ENCODE results near the gene SLC22A23. TPM values are rescaled to one million over a fixed set of nuclear protein-coding genes. Genes with fewer than 3 reads are reported as not detected.

SLC22A23 gene
- total and polyA plus RNA-seq, 2 donors (not counting 1 experiment from before 2014, with no cell fraction given) = 0.18 to 1.4 TPM

- ATAC-seq (ENCODE audit: low read depth) = peak; percentile 35
- H3K4me2 ChIP-seq (replicated peaks; ENCODE audit: low read depth, low read length, poor library complexity, severe bottlenecking) = peak overlapping the region; percentile 96
- no peaks in the 10 kb centered on the region for H3K79me2 ChIP-seq (ENCODE audit: control insufficient read depth, insufficient read depth, low read length)
- H3K9ac ChIP-seq (ENCODE audit: low read length) = peak overlapping the region; percentile 65
- peaks cover 58 to 59% of the 10 kb centered on the region in 2 donors for H3K4me1 ChIP-seq (ENCODE audit: control insufficient read depth in 2 of 2, insufficient read depth in 2 of 2, low read length in 2 of 2)
- peaks cover 71% of the 10 kb centered on the region for H3K27me3 Mint-ChIP-seq
- peak; percentile 70 for DNase-seq
- H3K4me1 Mint-ChIP-seq = peaks cover 53% of the 10 kb centered on the region
- no peaks in the 10 kb centered on the region for H3K36me3 ChIP-seq (replicated peaks in 1 of 2; ENCODE audit: control extremely low read depth in 1 of 2, control insufficient read depth in 1 of 2, extremely low read depth in 1 of 2, insufficient read depth in 2 of 2, low read length in 1 of 2)
- peaks cover 0 to 37% (median 0%) of the 10 kb centered on the region in 3 donors for H3K9me3 ChIP-seq (ENCODE audit: control extremely low read depth in 1 of 3, control insufficient read depth in 2 of 3, insufficient read depth in 1 of 3, low read length in 2 of 3)
- ChIA-PET POLR2A (interaction anchor here (0.5 kb wide), 1 partner anchor 66 kb away, joined by 4 read pairs; no protein-coding TSS in a partner anchor), CTCF (interaction anchor here (2.7 kb wide), 1 partner anchor 65 kb away, joined by 11 read pairs; no protein-coding TSS in a partner anchor)
- H2AFZ ChIP-seq (ENCODE audit: insufficient read depth, low read depth, low read length, poor library complexity, severe bottlenecking) = peak overlapping the region; percentile 69
- no peaks in the 10 kb centered on the region for H4K20me1 ChIP-seq (ENCODE audit: control insufficient read depth, insufficient read depth, low read length, poor library complexity, severe bottlenecking)
- peak overlapping the region in 4 of 5 experiments; percentile 24 to 58 (median 44) for H3K4me3 ChIP-seq (ENCODE audit: control extremely low read depth in 1 of 5, extremely low read depth in 1 of 5, insufficient read depth in 1 of 5, low read depth in 2 of 5, low read length in 4 of 5)
- no peak for TF ChIP-seq EZH2 (IDR thresholded peaks at IDR 0.05; ENCODE audit: borderline replicate concordance, insufficient read depth, low read depth, low read length, poor library complexity, severe bottlenecking)
- H3K27ac Mint-ChIP-seq = no peak overlapping the region
- H3K27ac ChIP-seq (ENCODE audit: low read length in 2 of 2) = no peak overlapping the region
- H3K4me3 Mint-ChIP-seq = peak overlapping the region; percentile 95
- H3K9me3 Mint-ChIP-seq (ENCODE audit: insufficient read depth) = no peaks in the 10 kb centered on the region
- 1% methylated on average over 36 of the region's 38 CpGs for WGBS (ENCODE audit: insufficient coverage)
- H3K27me3 ChIP-seq (replicated peaks in 1 of 4; ENCODE audit: control extremely low read depth in 1 of 4, control insufficient read depth in 3 of 4, insufficient read depth in 4 of 4, low read length in 3 of 4) = peaks cover 0 to 70% (median 52%) of the 10 kb centered on the region in 4 experiments
- intact Hi-C loops (cut with micrococcal nuclease) = no loop called here
These were observed 228.7 kb downstream of the SLC22A23 start for GRCh38 chr6:3228046-3228671.

- no peak for TF ChIP-seq EZH2 (IDR thresholded peaks at IDR 0.05; ENCODE audit: borderline replicate concordance, insufficient read depth, low read depth, low read length, poor library complexity, severe bottlenecking)
- no peak for TF ChIP-seq CTCF (IDR thresholded peaks at IDR 0.05)
- Mint-ChIP-seq H3K4me3 (peak within 1 kb of the TSS; percentile 95), H3K9me3 (ENCODE audit: insufficient read depth) (no peaks in the 10 kb centered on the region), H3K4me1 (peaks cover 53% of the 10 kb centered on the region), H3K27me3 (peaks cover 65% of the 10 kb centered on the region), H3K27ac (no peak within 1 kb of the TSS)
- ChIA-PET CTCF (interaction anchor here (2.7 kb wide), 1 partner anchor 65 kb away, joined by 11 read pairs; no protein-coding TSS in a partner anchor), POLR2A (interaction anchor here (0.5 kb wide), 1 partner anchor 65 kb away, joined by 4 read pairs; no protein-coding TSS in a partner anchor)
- H3K4me3 ChIP-seq (ENCODE audit: control extremely low read depth in 1 of 5, extremely low read depth in 1 of 5, insufficient read depth in 1 of 5, low read depth in 2 of 5, low read length in 4 of 5) = peak within 1 kb of the TSS in 4 of 5 experiments; percentile 24 to 58 (median 44)
- no peaks in the 10 kb centered on the region for H3K36me3 ChIP-seq (replicated peaks in 1 of 2; ENCODE audit: control extremely low read depth in 1 of 2, control insufficient read depth in 1 of 2, extremely low read depth in 1 of 2, insufficient read depth in 2 of 2, low read length in 1 of 2)
- no peak within 1 kb of the TSS for H3K27ac ChIP-seq (ENCODE audit: low read length in 2 of 2)
- H3K4me2 ChIP-seq (replicated peaks; ENCODE audit: low read depth, low read length, poor library complexity, severe bottlenecking) = peak within 1 kb of the TSS; percentile 96
- 3% methylated on average over 66 of the region's 66 CpGs for WGBS (ENCODE audit: insufficient coverage)
- intact Hi-C loops (cut with micrococcal nuclease) = loop anchor here (1.0 kb wide), 1 partner anchor 101 kb away; no protein-coding TSS in a partner anchor
- ATAC-seq (ENCODE audit: low read depth) (peak; percentile 32), DNase-seq (no peak)
- peak within 1 kb of the TSS; percentile 65 for H3K9ac ChIP-seq (ENCODE audit: low read length)
- peak within 1 kb of the TSS; percentile 69 for H2AFZ ChIP-seq (ENCODE audit: insufficient read depth, low read depth, low read length, poor library complexity, severe bottlenecking)
- H3K9me3 ChIP-seq (ENCODE audit: control extremely low read depth in 1 of 3, control insufficient read depth in 2 of 3, insufficient read depth in 1 of 3, low read length in 2 of 3) = peaks cover 0 to 37% (median 0%) of the 10 kb centered on the region in 3 donors
- H3K79me2 ChIP-seq (ENCODE audit: control insufficient read depth, insufficient read depth, low read length) = no peaks in the 10 kb centered on the region
- peaks cover 58 to 59% of the 10 kb centered on the region in 2 donors for H3K4me1 ChIP-seq (ENCODE audit: control insufficient read depth in 2 of 2, insufficient read depth in 2 of 2, low read length in 2 of 2)
- H3K27me3 ChIP-seq (replicated peaks in 1 of 4; ENCODE audit: control extremely low read depth in 1 of 4, control insufficient read depth in 3 of 4, insufficient read depth in 4 of 4, low read length in 3 of 4) = peaks cover 0 to 66% (median 48%) of the 10 kb centered on the region in 4 experiments
- no peaks in the 10 kb centered on the region for H4K20me1 ChIP-seq (ENCODE audit: control insufficient read depth, insufficient read depth, low read length, poor library complexity, severe bottlenecking)
These were observed 229.3 kb downstream of the SLC22A23 start, which contains the start of gene TUBB2B for GRCh38 chr6:3227363-3228045. Gene TUBB2B, minus strand, starts transcription at chr6:3227653. Its CDS starts 110 bp downstream, at chr6:3227543.
